KMS-11 (cell line): Measurements from ENCODE around the gene SIL1.

Experiments used
- H2AFZ ChIP-seq: fragments of 200-600 bp; sonication (generic); 2 replicates; pipeline ENCODE4 v1.6.1; 2016; ENCODE audit warnings: antibody characterized with exemption, mixed run types, low read depth
- H3K27ac ChIP-seq: fragments of 200-600 bp; sonication (generic); 2 replicates; pipeline ENCODE4 v1.6.1; 2016; ENCODE audit warnings: mild to moderate bottlenecking, mixed run types
- H3K27me3 ChIP-seq: fragments of 200-600 bp; sonication (generic); 2 replicates; pipeline ENCODE4 v1.6.1; 2017; ENCODE audit warnings: mild to moderate bottlenecking, low read depth, mixed run types, moderate library complexity; ENCODE audit not compliant: insufficient read depth
- H3K36me3 ChIP-seq: fragments of 200-600 bp; sonication (generic); 2 replicates; pipeline ENCODE4 v1.6.1; 2017; ENCODE audit warnings: mild to moderate bottlenecking, mixed run types; ENCODE audit not compliant: insufficient read depth
- H3K4me1 ChIP-seq: fragments of 200-600 bp; sonication (generic); 2 replicates; pipeline ENCODE4 v1.6.1; 2016; ENCODE audit warnings: mild to moderate bottlenecking, low read depth, mixed run types; ENCODE audit not compliant: poor library complexity, severe bottlenecking
- H3K4me2 ChIP-seq: fragments of 200-600 bp; sonication (generic); 2 replicates; pipeline ENCODE4 v1.7.0; 2016; ENCODE audit warnings: mild to moderate bottlenecking, mixed run types
- H3K4me3 ChIP-seq: fragments of 200-600 bp; sonication (generic); IDR thresholded peaks from 2 replicates; pipeline ENCODE4 v1.6.1; 2017; ENCODE audit warnings: low read depth, low read length, mixed read lengths; ENCODE audit not compliant: insufficient read depth
- H3K79me2 ChIP-seq: fragments of 200-600 bp; sonication (generic); 2 replicates; pipeline ENCODE4 v1.6.1; 2016; ENCODE audit warnings: low read depth, mixed run types; ENCODE audit not compliant: insufficient read depth
- H3K9ac ChIP-seq: fragments of 200-600 bp; sonication (generic); 2 replicates; pipeline ENCODE4 v1.6.1; 2016; ENCODE audit warnings: mild to moderate bottlenecking, mixed run types
- H4K20me1 ChIP-seq: fragments of 200-600 bp; sonication (generic); 2 replicates; pipeline ENCODE4 v1.6.1; 2016; ENCODE audit warnings: mild to moderate bottlenecking, mixed run types; ENCODE audit not compliant: insufficient read depth
- TF ChIP-seq, protein P1 (sequence below): fragments of 200-600 bp; sonication (generic); conservative IDR thresholded peaks from 2 replicates; pipeline ENCODE4 v1.6.1; 2017; ENCODE audit warnings: low read depth, mild to moderate bottlenecking, antibody characterized with exemption, low read length, moderate library complexity, mixed read lengths

SIL1 gene

DNA sequence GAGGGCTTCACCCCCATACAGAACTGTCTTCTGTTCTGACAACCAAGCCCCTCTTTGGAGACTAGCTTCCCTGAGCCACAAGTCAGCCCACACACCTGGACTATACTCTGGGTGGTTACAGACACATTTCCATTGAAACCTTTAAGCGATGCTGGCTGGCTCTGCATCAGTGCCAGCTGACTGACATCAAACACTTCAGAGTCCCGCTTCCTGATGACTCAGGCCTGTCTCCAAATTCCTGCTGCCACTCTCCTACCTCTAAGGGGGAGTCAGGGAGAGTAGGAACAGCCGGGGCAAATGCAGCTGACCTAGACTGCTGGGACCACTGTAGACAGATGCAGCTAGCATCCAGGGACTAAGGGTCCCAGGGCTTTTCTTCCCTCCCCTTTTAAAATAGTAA lies 59.4 kb downstream of the SIL1 start:
- no peaks in the 10 kb centered on the region for H3K36me3 ChIP-seq
- TF ChIP-seq, protein P1, sequence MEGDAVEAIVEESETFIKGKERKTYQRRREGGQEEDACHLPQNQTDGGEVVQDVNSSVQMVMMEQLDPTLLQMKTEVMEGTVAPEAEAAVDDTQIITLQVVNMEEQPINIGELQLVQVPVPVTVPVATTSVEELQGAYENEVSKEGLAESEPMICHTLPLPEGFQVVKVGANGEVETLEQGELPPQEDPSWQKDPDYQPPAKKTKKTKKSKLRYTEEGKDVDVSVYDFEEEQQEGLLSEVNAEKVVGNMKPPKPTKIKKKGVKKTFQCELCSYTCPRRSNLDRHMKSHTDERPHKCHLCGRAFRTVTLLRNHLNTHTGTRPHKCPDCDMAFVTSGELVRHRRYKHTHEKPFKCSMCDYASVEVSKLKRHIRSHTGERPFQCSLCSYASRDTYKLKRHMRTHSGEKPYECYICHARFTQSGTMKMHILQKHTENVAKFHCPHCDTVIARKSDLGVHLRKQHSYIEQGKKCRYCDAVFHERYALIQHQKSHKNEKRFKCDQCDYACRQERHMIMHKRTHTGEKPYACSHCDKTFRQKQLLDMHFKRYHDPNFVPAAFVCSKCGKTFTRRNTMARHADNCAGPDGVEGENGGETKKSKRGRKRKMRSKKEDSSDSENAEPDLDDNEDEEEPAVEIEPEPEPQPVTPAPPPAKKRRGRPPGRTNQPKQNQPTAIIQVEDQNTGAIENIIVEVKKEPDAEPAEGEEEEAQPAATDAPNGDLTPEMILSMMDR = no peak
- H3K4me3 ChIP-seq = no peak overlapping the region
- H3K79me2 ChIP-seq = no peaks in the 10 kb centered on the region
- no peaks in the 10 kb centered on the region for H3K27me3 ChIP-seq
- no peaks in the 10 kb centered on the region for H4K20me1 ChIP-seq
- H3K4me2 ChIP-seq = no peak overlapping the region
- H3K27ac ChIP-seq = no peak overlapping the region
- H3K9ac ChIP-seq = no peak overlapping the region
- peaks cover 42% of the 10 kb centered on the region for H3K4me1 ChIP-seq
- H2AFZ ChIP-seq = no peak overlapping the region

DNA sequence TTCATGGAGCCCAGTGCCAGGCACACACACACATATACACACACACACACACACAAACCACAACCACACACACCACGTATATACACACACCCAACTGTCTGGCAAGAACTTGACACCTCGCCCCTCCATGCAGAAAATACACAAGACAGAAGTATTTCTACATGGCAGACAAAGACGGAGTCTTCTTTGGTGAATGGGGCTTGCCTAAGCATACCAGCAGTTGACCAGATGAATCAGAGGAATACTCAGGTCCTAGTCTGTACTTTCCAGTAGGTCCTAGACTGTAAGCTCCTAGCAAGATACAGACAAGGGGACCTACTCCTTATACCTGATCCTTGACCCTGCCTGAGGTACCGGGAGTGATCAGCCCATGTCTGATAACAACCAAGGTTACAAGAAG lies 60.1 kb downstream of the SIL1 start:
- TF ChIP-seq, protein P1 = no peak
- H3K27me3 ChIP-seq = no peaks in the 10 kb centered on the region
- peaks cover 42% of the 10 kb centered on the region for H3K4me1 ChIP-seq
- no peaks in the 10 kb centered on the region for H3K36me3 ChIP-seq
- no peak overlapping the region for H3K4me3 ChIP-seq
- no peaks in the 10 kb centered on the region for H4K20me1 ChIP-seq
- H3K79me2 ChIP-seq = no peaks in the 10 kb centered on the region
- H3K9ac ChIP-seq = no peak overlapping the region
- no peak overlapping the region for H3K27ac ChIP-seq
- H3K4me2 ChIP-seq = no peak overlapping the region
- no peak overlapping the region for H2AFZ ChIP-seq

DNA sequence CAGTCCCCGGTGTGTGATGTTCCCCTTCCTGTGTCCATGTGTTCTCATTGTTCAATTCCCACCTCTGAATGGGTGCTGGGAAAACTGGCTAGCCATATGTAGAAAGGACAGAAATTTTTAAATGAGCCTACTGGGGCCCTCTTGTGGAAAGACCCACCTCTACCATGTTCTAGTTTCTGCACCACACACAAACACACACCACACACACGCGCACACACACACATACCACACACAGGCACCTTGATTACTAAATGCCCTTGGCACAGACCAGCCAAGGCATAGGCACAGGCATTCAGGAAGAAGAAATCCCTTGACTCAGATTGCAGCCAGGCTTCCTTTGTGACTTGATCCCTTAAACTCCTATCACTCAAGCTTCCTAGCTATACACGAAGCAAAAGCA lies 60.5 kb downstream of the SIL1 start:
- H3K27me3 ChIP-seq = no peaks in the 10 kb centered on the region
- no peaks in the 10 kb centered on the region for H3K79me2 ChIP-seq
- no peaks in the 10 kb centered on the region for H3K36me3 ChIP-seq
- H3K4me3 ChIP-seq = no peak overlapping the region
- no peaks in the 10 kb centered on the region for H4K20me1 ChIP-seq
- no peak overlapping the region for H3K27ac ChIP-seq
- H2AFZ ChIP-seq = no peak overlapping the region
- peaks cover 40% of the 10 kb centered on the region for H3K4me1 ChIP-seq
- no peak overlapping the region for H3K4me2 ChIP-seq
- no peak overlapping the region for H3K9ac ChIP-seq
- TF ChIP-seq, protein P1 = no peak

DNA sequence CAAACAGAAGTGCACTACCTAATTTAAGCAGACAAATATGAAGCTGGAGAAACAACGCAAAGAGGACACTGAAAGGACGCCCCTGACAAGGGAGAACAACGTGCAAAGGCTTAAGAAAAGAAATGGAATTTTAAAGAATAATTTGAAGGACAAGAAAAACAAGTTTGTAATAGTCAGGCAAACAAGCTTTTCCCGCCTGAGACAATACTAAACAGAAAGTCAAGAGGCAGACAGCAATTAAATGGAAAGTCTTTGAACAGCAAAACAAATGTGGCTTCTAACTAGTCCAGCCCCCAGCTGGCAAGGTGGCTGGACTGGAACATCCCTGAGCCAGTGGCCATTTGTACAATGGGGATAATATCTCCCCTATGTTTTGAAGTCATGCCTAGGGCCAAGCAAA lies 63.3 kb downstream of the SIL1 start:
- no peaks in the 10 kb centered on the region for H4K20me1 ChIP-seq
- H3K79me2 ChIP-seq = no peaks in the 10 kb centered on the region
- TF ChIP-seq, protein P1 = no peak
- H3K4me1 ChIP-seq = peaks cover 12% of the 10 kb centered on the region
- H3K27me3 ChIP-seq = no peaks in the 10 kb centered on the region
- H3K27ac ChIP-seq = no peak overlapping the region
- H3K4me3 ChIP-seq = no peak overlapping the region
- H3K36me3 ChIP-seq = no peaks in the 10 kb centered on the region
- no peak overlapping the region for H3K4me2 ChIP-seq
- no peak overlapping the region for H3K9ac ChIP-seq
- H2AFZ ChIP-seq = no peak overlapping the region
